HCT116 (cell line): ENCODE data around the gene ZFTA.

ENCODE experiments used
- EZH2 ChIP-seq: fragments of 200-600 bp; sonication (generic); IDR thresholded peaks from 2 replicates; pipeline ENCODE4 v1.6.1; 2017; ENCODE audit warnings: antibody characterized with exemption, mixed run types
- POLR2AphosphoS5 ChIP-seq: IDR thresholded peaks from 2 replicates; pipeline ENCODE4 v1.6.1; 2011; ENCODE audit warnings: mild to moderate bottlenecking, low read depth, low read length, moderate library complexity
- RAD21 ChIP-seq: IDR thresholded peaks from 2 replicates; pipeline ENCODE4 v1.6.1; 2012; ENCODE audit warnings: low read depth, mild to moderate bottlenecking
- SIN3A ChIP-seq: IDR thresholded peaks from 2 replicates; pipeline ENCODE4 v1.6.1; 2012; ENCODE audit warnings: low read depth
- TCF7L2 ChIP-seq: IDR thresholded peaks from 2 replicates; pipeline ENCODE4 v1.7.0; 2011; ENCODE audit warnings: borderline replicate concordance, inconsistent platforms; ENCODE audit not compliant: insufficient read depth, insufficient read length; ENCODE audit errors: extremely low read depth
- TF ChIP-seq, protein P1 (sequence below): IDR thresholded peaks from 2 replicates; pipeline ENCODE4 v1.6.1; 2012
- TF ChIP-seq, protein P2 (sequence below): IDR thresholded peaks from 2 replicates; pipeline ENCODE4 v1.6.1; 2012
- TF ChIP-seq, protein P3 (sequence below), 3 experiments: fragments of 200-600 bp in 1 of 3; sonication (generic) in 1 of 3; IDR thresholded peaks in 2 of 3; conservative IDR thresholded peaks in 1 of 3; 2 replicates each; pipeline ENCODE4 v1.5.1; 2012 to 2017; ENCODE audit warnings: low read depth in 2 of 3, low read length in 2 of 3, antibody characterized with exemption in 1 of 3, borderline replicate concordance in 1 of 3, control low read depth in 1 of 3, mild to moderate bottlenecking in 1 of 3, mixed read lengths in 1 of 3, mixed run types in 1 of 3, moderate library complexity in 1 of 3; ENCODE audit not compliant: insufficient read depth in 1 of 3
- TF ChIP-seq, protein P4 (sequence below): IDR thresholded peaks from 2 replicates; pipeline ENCODE4 v1.6.1; 2012; ENCODE audit warnings: low read depth

DNA sequence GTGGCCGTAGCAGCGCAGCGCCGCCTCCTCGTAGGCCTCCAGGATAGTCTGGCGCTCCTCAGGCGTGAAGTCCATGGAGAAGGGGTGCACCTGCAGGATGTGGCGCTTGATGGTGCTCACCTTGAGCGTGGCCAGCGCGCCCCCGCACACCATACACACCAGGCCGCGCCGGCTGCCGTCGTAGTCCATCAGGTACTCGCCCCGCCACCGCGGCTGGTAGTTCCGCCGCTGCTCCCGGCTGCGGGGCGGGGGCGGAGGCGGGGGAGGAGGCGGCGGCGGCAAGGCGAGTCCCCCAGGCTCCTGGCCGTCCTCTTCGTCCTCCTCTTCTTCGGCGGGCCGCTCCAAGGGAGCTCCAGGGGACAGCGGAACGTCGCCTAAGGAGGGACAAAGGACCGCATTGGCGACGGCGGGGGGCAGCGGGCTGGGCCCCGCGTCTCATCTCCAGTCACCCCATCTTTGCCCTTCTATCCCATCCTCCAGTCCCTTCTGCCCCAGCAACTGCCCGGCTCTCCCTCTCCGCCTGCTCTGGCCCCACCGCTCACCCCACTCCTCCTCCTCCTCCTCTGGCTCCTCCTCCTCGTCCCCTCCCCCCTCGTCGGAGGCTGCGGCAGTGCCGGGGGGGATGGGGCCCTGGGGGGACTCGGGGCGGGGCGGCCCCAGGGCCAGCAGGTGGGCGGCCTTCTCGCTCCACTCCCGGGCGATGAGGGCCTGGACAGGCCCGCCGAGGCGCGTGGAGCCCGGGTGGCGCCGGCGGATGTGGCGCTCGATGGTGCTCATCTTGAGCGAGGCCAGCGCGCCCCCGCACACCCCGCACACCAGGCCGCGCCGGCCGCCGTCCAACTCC, 4.9 kb downstream of the ZFTA start:
- TF ChIP-seq POLR2AphosphoS5 (no peak), EZH2 (no peak), TCF7L2 (no peak), RAD21 (no peak), SIN3A (no peak)
- TF ChIP-seq, protein P1, sequence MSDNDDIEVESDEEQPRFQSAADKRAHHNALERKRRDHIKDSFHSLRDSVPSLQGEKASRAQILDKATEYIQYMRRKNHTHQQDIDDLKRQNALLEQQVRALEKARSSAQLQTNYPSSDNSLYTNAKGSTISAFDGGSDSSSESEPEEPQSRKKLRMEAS, result no peak
- TF ChIP-seq, protein P2, sequence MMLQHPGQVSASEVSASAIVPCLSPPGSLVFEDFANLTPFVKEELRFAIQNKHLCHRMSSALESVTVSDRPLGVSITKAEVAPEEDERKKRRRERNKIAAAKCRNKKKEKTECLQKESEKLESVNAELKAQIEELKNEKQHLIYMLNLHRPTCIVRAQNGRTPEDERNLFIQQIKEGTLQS, result no peak
- TF ChIP-seq, protein P3, sequence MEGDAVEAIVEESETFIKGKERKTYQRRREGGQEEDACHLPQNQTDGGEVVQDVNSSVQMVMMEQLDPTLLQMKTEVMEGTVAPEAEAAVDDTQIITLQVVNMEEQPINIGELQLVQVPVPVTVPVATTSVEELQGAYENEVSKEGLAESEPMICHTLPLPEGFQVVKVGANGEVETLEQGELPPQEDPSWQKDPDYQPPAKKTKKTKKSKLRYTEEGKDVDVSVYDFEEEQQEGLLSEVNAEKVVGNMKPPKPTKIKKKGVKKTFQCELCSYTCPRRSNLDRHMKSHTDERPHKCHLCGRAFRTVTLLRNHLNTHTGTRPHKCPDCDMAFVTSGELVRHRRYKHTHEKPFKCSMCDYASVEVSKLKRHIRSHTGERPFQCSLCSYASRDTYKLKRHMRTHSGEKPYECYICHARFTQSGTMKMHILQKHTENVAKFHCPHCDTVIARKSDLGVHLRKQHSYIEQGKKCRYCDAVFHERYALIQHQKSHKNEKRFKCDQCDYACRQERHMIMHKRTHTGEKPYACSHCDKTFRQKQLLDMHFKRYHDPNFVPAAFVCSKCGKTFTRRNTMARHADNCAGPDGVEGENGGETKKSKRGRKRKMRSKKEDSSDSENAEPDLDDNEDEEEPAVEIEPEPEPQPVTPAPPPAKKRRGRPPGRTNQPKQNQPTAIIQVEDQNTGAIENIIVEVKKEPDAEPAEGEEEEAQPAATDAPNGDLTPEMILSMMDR (IDR thresholded peaks at IDR 0.05 in 2 of 3, conservative IDR thresholded peaks at IDR 0.05 in 1 of 3; ENCODE audit: borderline replicate concordance in 1 of 3, insufficient read depth in 1 of 3, low read depth in 2 of 3, low read length in 2 of 3), result no peak
- TF ChIP-seq, protein P4, sequence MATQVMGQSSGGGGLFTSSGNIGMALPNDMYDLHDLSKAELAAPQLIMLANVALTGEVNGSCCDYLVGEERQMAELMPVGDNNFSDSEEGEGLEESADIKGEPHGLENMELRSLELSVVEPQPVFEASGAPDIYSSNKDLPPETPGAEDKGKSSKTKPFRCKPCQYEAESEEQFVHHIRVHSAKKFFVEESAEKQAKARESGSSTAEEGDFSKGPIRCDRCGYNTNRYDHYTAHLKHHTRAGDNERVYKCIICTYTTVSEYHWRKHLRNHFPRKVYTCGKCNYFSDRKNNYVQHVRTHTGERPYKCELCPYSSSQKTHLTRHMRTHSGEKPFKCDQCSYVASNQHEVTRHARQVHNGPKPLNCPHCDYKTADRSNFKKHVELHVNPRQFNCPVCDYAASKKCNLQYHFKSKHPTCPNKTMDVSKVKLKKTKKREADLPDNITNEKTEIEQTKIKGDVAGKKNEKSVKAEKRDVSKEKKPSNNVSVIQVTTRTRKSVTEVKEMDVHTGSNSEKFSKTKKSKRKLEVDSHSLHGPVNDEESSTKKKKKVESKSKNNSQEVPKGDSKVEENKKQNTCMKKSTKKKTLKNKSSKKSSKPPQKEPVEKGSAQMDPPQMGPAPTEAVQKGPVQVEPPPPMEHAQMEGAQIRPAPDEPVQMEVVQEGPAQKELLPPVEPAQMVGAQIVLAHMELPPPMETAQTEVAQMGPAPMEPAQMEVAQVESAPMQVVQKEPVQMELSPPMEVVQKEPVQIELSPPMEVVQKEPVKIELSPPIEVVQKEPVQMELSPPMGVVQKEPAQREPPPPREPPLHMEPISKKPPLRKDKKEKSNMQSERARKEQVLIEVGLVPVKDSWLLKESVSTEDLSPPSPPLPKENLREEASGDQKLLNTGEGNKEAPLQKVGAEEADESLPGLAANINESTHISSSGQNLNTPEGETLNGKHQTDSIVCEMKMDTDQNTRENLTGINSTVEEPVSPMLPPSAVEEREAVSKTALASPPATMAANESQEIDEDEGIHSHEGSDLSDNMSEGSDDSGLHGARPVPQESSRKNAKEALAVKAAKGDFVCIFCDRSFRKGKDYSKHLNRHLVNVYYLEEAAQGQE, result no peak
